ENCODE results near the gene SGMS1.

The SGMS1 gene

DNA sequence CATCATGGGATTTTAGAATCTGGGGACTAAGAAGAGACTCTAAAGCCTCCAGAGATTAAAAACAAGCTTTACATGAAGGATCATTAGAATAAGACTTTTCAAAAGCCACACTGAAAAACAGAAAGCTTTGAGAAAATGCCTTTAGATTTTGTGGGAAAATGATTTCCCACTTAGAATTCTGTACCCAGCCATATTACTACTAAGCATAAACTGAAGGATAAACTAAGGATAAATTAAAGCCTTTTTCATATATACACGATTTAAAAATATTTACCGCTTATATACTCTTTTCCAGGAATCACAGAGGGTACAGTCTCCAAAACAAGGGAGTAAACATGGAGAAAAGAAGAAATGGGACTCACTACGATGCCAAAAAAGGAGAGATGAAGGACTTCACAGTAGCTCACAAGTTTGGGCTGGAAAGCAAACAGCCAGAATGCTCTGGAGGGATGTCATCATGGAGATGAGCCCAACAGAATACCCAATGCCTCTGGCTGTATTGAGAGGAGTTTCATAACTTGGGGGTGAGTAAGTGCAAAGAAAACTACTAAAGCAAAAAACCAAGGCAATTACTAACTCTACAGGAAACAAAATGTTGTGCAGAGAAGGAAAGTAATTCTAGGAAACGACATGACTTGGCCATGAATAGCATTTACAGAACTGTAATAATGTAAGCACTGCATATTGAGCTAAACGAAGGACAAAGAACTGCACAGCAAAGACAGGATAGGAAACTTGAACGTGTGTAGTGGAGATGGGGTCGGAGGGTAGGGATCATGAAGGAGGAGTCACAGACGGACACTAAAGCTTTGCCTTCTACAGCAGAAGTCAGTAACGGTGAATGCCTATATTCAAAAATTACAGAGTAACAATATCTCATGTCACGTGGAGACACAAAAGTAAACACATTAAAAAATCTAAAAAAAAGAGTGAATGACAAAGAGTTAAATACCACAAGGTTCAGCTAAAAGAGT is 311.0 kb downstream of the SGMS1 start:
- Mint-ChIP-seq H3K4me1 (ENCODE audit: low read depth) (peaks cover 26% of the 10 kb centered on the region), H3K36me3 (ENCODE audit: low read depth) (peaks cover 76% of the 10 kb centered on the region), H3K9me3 (peaks cover 8% of the 10 kb centered on the region), H3K4me3 (no peak overlapping the region), H3K27ac (no peak overlapping the region), H3K27me3 (no peaks in the 10 kb centered on the region)
- intact Hi-C loops (cut with micrococcal nuclease), result no loop called here

DNA sequence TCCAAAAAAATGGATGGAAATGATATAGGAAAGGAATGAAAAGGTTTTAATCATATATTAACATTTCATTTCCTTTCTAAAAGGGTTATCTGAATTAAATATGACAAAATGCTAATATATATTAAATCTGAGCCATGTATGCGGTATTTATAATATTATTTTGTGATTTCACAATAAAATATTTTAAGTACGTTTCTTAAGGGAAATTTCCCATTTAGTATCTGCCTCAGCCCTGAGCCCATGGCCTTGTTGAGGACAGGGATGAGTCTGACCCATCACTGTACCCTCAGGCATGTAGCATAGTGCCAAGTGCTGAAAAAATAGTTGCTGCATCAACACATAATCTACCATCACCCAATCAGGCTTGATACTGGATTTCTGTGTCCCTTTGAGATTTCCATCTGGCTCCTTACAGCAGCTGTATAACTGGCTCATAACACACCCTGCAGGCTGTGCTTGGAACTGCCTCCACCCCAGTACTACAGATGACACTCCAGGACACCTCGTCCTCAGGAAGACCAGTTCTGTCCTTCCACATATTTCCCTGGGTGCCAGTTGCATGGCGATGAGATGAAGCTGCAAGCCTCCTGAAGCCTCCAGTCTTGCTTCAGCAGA is 313.1 kb downstream of the SGMS1 start:
- Mint-ChIP-seq H3K4me1 (ENCODE audit: low read depth) (peaks cover 14% of the 10 kb centered on the region), H3K9me3 (peaks cover 8% of the 10 kb centered on the region), H3K4me3 (no peak overlapping the region), H3K27me3 (no peaks in the 10 kb centered on the region), H3K36me3 (ENCODE audit: low read depth) (peaks cover 86% of the 10 kb centered on the region), H3K27ac (no peak overlapping the region)
- intact Hi-C loops (cut with micrococcal nuclease), result no loop called here

DNA sequence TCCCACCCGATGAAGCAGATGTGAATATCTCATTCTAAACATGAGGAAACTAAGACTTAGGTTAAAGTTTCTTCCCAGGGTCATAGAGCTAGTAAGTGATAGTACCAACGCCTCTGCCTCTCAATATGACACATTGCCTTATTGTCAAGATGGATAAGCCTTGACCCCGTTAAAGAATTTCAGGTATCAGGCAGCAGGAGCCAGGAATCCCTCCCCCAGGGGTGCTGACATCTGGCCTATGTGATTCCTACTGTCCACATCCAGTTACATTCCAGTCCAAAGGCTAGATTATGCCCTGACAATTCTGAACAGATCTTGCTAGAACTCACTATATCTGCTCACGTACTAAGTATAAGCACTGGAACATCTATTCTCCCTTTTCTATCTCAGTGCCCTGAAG is 314.4 kb downstream of the SGMS1 start:
- intact Hi-C loops (cut with micrococcal nuclease), result no loop called here
- no peak overlapping the region for H3K27ac Mint-ChIP-seq

DNA sequence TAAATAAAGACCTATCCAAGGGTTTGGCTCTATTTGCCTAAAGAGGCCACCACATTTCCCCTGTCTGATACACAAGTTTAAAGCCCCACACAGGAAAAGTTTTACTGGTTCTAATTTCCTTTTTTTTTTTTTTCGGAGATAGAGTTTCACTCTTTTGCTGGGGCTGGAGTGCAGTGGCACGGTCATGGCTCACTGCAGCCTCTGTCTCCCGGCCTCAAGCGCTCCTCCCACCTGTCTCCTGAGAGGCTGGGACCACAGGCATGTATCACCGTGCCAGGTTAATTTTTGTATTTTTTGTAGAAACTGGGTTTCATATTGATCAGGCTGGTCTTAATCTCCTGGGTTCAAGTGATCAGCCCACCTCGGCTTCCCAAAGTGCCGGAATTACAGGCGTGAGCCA is 319.1 kb downstream of the SGMS1 start:
- Mint-ChIP-seq H3K27ac (no peak overlapping the region), H3K4me3 (no peak overlapping the region), H3K4me1 (ENCODE audit: low read depth) (no peaks in the 10 kb centered on the region), H3K27me3 (no peaks in the 10 kb centered on the region), H3K9me3 (no peaks in the 10 kb centered on the region), H3K36me3 (ENCODE audit: low read depth) (peaks cover 42% of the 10 kb centered on the region)
- intact Hi-C loops (cut with micrococcal nuclease), result no loop called here

More for the DNA sequence above, 314.4 kb downstream of the SGMS1 start:
- peaks cover 8% of the 10 kb centered on the region for H3K9me3 Mint-ChIP-seq
- peaks cover 81% of the 10 kb centered on the region for H3K36me3 Mint-ChIP-seq (ENCODE audit: low read depth)
- H3K4me1 Mint-ChIP-seq (ENCODE audit: low read depth), result peaks cover 8% of the 10 kb centered on the region
- H3K4me3 Mint-ChIP-seq, result no peak overlapping the region
- H3K27me3 Mint-ChIP-seq, result no peaks in the 10 kb centered on the region

DNA sequence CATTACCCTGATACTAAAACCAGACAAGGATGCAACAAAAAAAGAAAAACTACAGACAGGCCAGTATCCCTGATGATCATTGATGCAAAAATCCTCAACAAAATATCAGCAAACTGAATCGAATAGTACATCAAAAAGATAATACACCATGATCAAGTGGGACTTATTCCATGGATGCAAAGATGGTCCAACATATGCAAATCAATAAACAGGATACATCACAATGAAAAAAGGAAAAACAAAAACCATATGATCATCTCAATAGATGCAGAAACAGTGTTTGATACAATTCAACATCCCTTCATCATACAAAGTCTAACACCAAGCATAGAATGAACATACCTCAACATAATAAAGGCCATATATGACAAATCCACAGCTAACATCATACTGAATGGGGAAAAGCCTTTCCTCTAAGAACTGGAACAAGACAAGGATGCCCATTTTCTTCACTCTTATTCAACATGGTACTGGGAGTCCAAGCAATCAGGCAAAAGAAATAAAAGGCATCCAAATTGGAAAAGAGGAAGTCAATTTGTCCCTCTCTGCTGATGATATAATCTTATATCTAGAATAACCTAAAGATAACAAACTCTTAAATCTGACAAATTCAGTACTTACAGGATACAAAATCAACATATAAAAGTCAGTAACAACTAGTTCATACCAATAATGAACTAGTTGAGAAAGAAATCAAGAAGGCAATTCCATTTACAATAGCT is 323.6 kb downstream of the SGMS1 start:
- H3K4me1 Mint-ChIP-seq (ENCODE audit: low read depth), result no peaks in the 10 kb centered on the region
- H3K9me3 Mint-ChIP-seq, result peaks cover 9% of the 10 kb centered on the region
- intact Hi-C loops (cut with micrococcal nuclease), result no loop called here
- H3K36me3 Mint-ChIP-seq (ENCODE audit: low read depth), result peaks cover 6% of the 10 kb centered on the region
- no peak overlapping the region for H3K4me3 Mint-ChIP-seq
- no peaks in the 10 kb centered on the region for H3K27me3 Mint-ChIP-seq
- H3K27ac Mint-ChIP-seq, result no peak overlapping the region

DNA sequence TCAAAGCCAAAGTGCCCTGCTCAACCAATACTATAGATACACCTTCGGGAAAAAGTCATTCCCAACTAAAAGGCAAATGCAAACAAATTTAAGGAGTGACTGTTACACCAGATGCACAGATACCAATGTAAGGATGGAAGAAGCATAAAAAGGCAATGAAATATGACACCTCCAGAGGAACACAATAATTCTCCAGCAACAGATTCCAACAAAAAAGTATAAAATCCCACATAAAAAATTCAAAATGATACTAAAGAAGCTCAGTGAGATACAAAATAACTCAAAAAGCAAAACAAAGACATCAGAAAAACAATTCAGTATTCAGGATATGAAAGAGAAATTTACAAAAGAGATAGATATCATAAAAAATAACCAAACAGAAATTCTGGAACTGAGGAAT is 328.4 kb downstream of the SGMS1 start:
- no peak overlapping the region for H3K27ac Mint-ChIP-seq
- peaks cover 14% of the 10 kb centered on the region for H3K4me1 Mint-ChIP-seq (ENCODE audit: low read depth)
- no peak overlapping the region for H3K4me3 Mint-ChIP-seq
- H3K9me3 Mint-ChIP-seq, result peaks cover 9% of the 10 kb centered on the region
- no peaks in the 10 kb centered on the region for H3K27me3 Mint-ChIP-seq
- no peaks in the 10 kb centered on the region for H3K36me3 Mint-ChIP-seq (ENCODE audit: low read depth)
- intact Hi-C loops (cut with micrococcal nuclease), result no loop called here

DNA sequence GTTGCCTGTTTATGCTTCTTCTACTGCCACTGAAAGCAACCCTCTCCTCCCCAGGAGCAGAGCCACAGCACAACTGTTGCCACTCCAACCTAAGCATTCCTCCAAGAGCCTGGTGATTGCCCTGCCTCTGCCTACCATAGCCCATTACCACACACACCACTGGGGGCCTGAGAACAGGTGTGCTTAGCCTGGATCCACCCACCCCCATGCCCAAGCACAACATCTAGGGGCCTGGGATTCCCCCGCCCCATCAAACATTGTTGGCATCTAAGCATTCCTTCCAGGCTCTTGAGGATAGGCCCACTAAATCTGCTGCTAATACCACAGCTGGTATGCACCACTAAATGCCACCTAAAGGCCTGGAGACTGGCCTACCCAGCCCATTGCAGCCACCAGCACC is 329.2 kb downstream of the SGMS1 start:
- Mint-ChIP-seq H3K4me3 (no peak overlapping the region), H3K27me3 (no peaks in the 10 kb centered on the region), H3K36me3 (ENCODE audit: low read depth) (no peaks in the 10 kb centered on the region), H3K9me3 (peaks cover 9% of the 10 kb centered on the region), H3K4me1 (ENCODE audit: low read depth) (peaks cover 14% of the 10 kb centered on the region), H3K27ac (no peak overlapping the region)
- intact Hi-C loops (cut with micrococcal nuclease), result no loop called here

DNA sequence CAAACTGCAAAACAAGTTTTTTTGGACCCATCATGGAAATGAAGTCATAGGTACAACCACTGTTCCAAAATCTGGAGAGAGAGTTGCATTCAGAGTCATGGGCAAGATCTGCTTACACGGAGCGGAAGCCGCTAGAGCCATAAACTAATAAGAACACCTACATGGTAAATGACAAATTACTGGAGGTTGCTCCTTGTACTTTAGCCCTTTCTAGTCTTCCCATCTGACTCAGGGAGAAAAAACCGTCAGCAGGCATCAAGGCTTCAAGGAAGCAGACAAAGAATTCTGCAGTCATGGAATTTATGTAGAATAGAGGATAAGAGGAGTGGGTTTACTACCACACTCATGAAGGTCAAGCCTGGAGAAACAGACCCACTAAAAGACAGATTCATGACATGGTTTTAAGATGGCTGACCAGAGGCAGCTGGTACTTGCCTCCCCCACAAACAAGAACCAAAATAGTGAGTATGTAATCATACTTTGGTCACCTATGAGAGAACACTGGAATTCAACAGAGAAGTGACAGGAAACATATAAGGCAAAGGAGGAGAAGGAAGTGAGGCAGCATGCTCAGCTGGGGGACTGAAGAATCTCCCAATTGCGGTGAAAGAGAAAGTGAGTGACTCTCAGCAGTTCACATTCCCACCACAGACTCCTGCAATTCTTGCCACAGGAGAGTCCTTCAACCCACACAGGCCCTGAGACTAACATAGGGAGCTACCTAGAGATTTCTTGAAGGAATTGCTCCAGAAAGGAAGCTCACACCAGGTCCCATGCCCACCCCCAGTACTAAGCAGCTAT is 330.0 kb downstream of the SGMS1 start:
- intact Hi-C loops (cut with micrococcal nuclease), result no loop called here

DNA sequence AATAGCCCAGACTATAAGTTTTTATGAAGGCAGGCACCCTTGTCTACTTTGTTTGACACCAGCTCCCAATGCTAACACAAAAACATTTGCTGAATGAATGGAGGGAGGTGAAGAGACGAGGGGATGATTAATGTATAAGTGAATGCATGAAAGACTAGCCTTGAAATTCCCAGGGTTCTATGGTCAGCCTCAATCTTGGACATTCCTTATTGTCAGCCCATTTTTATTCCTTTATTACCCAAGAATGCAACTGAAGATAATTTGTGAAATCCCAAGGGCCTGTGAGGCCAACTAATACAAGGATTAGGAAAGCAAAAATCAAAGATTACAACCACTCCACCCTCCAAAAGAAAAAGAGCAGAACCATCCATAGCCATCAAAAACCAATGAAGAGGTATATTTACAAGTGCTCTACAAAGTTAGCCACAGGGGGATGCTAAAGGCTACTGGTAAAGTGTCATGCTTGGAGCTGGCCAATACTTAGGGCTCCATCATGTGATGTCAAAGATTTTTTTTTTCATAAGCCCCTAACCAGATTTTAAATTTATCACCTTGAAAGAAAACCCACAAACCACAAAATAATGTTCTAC is 332.4 kb downstream of the SGMS1 start:
- H3K4me1 Mint-ChIP-seq (ENCODE audit: low read depth), result peaks cover 22% of the 10 kb centered on the region
- no peaks in the 10 kb centered on the region for H3K9me3 Mint-ChIP-seq
- H3K4me3 Mint-ChIP-seq, result no peak overlapping the region
- H3K27me3 Mint-ChIP-seq, result no peaks in the 10 kb centered on the region
- H3K36me3 Mint-ChIP-seq (ENCODE audit: low read depth), result no peaks in the 10 kb centered on the region
- H3K27ac Mint-ChIP-seq, result no peak overlapping the region
- intact Hi-C loops (cut with micrococcal nuclease), result no loop called here

More for the DNA sequence above, 330.0 kb downstream of the SGMS1 start:
- H3K4me3 Mint-ChIP-seq, result no peak overlapping the region
- no peaks in the 10 kb centered on the region for H3K27me3 Mint-ChIP-seq
- H3K4me1 Mint-ChIP-seq (ENCODE audit: low read depth), result peaks cover 14% of the 10 kb centered on the region
- H3K36me3 Mint-ChIP-seq (ENCODE audit: low read depth), result no peaks in the 10 kb centered on the region
- H3K27ac Mint-ChIP-seq, result no peak overlapping the region
- peaks cover 9% of the 10 kb centered on the region for H3K9me3 Mint-ChIP-seq

DNA sequence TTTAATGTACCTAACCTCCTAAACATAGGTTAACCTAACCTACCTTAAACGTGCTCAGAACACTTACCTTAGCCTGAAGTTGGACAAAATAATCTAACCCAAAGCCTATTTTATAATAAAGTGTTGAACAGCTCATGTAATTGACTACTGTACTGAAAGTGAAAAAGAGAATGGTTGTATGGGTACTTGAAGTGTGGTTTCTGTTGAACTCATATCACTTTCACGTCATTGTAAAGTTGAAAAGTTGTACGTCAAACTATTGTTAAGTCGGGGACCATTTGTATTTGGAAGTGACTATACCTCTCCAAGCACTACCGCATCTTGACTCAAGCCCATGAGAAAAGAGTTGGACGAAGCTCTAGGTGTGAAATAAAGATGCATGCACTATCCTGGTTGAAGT is 334.6 kb downstream of the SGMS1 start:
- H3K4me3 Mint-ChIP-seq, result no peak overlapping the region
- H3K4me1 Mint-ChIP-seq (ENCODE audit: low read depth), result peaks cover 20% of the 10 kb centered on the region
- intact Hi-C loops (cut with micrococcal nuclease), result no loop called here
- no peaks in the 10 kb centered on the region for H3K36me3 Mint-ChIP-seq (ENCODE audit: low read depth)
- H3K27ac Mint-ChIP-seq, result no peak overlapping the region
- H3K27me3 Mint-ChIP-seq, result peaks cover 3% of the 10 kb centered on the region
- no peaks in the 10 kb centered on the region for H3K9me3 Mint-ChIP-seq

DNA sequence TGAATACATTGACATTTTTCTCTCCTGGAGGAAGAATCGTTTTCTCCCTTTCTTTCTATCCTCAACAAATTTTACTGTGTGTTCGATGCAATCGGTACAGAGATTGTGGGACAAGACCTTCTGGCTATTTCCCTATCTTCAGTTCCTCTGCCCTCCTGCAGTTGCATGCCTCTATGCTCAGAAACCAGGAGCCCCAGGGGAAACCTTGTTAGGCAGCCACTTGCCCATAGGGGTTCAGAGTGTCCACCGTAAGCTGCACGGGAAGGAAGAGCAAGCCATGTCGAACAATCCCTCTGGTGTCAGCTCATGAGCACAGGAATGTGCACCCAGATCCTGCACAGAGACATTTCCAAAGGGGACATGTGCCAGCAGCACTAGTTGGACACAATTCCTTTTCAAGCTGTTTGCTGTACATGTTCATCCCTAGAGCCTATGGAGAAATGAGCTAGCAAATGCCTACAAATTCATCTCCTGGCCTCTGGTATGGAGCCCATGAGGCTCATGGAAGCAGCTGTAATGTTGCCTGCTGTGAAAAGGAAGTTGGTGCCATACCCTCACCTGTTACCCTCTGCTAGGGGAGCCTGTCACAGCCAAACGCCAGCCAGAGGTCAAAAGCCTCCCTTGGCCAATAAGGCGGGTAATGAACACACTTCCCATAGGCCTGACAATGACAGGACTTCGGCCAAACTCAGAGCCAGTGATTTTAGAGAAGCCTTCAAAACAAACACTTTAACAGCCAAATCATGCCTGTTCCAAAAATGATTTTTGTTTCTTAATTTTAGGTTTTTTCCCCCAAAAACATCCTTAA is 336.6 kb downstream of the SGMS1 start:
- H3K4me3 Mint-ChIP-seq, result no peak overlapping the region
- H3K27ac Mint-ChIP-seq, result no peak overlapping the region
- intact Hi-C loops (cut with micrococcal nuclease), result no loop called here
- H3K27me3 Mint-ChIP-seq, result peaks cover 9% of the 10 kb centered on the region
- peaks cover 12% of the 10 kb centered on the region for H3K4me1 Mint-ChIP-seq (ENCODE audit: low read depth)
- H3K36me3 Mint-ChIP-seq (ENCODE audit: low read depth), result no peaks in the 10 kb centered on the region
- peaks cover under 1% of the 10 kb centered on the region for H3K9me3 Mint-ChIP-seq

DNA sequence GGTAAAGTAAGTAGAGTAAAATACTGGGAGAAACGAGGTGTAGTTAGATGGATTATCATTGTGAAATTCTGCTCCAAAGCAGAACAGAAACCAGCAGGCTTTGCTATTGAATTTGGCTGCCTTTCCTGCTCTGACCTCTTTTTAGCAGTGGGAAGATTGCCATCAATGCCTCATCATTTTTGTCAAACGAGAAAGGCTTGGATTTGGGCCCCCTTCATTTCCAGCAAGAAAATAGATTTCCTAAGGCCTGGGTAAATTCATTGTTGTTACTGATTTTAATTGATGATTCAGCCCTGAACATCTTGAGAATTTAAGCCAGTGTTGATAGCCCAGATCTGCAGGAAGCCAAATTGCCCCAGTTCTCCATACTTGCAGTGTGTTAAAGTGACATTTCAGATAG is 337.2 kb downstream of the SGMS1 start:
- Mint-ChIP-seq H3K27ac (no peak overlapping the region), H3K27me3 (peaks cover 13% of the 10 kb centered on the region), H3K4me3 (no peak overlapping the region), H3K9me3 (peaks cover 7% of the 10 kb centered on the region), H3K36me3 (ENCODE audit: low read depth) (no peaks in the 10 kb centered on the region), H3K4me1 (ENCODE audit: low read depth) (peaks cover 12% of the 10 kb centered on the region)
- intact Hi-C loops (cut with micrococcal nuclease), result no loop called here
